ENCODE results near the gene GTPBP6.

- no peak for TF ChIP-seq CTCF (IDR thresholded peaks at IDR 0.05)
- TF ChIP-seq EP300 (IDR thresholded peaks at IDR 0.05): no peak
- TF ChIP-seq POLR2AphosphoS5 (IDR thresholded peaks at IDR 0.05): no peak
- TF ChIP-seq POLR2A (IDR thresholded peaks at IDR 0.05): no peak
These were observed 10.8 kb upstream of the GTPBP6 start for GRCh38 chrX:329291-329910.
